SHP77 (cell line): Measurements from ENCODE around the gene ATAD3B.
A peak's percentile ranks its signal among the peaks of the same experiment; 100 is the strongest.
"Not testable (repeated sequence)": the region's sequence is repeated elsewhere in the genome, so short reads cannot be mapped to it uniquely, and the experiment has no call there.

ENCODE experiments used
- DNase-seq, 2 experiments: peaks; one replicate each; lab custom pipeline; 2025; lab: John Stamatoyannopoulos, UW

Gene ATAD3B

GRCh38 chr1:1471389-1472052 lies at the start of gene ATAD3B:
Gene ATAD3B (plus strand): TSS chr1:1471765. CDS start chr1:1471885, 120 bp downstream.
- peak; percentile 93 to 96 for DNase-seq

DNA sequence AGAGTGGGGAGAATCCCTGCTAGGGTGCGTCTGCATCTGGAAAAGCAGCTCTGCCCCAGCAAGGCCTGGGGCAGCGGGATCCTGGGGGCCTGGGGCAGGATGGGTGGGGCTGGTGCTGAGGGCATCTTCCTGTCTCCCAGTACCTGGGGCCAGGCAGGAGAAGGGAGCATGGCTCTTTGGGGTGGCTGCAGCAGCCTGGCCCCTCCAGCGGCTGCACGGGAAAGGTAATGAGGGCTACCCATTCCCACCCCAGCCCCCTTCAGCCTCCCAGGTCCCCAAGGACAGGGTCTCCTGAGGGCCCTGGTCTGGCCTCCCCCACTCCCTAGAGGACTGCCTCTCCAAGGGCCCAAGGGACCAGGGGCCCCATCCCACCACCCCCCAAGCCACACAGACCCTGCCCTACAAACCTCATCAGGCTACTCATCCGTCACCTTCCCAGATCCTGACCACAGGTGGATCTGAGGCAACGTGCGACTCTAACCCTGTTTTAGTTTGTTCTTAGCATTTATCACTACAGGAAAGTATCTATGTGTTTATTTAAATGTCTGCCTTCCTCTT lies 49.6 kb upstream of the ATAD3B start:
- no peak for DNase-seq

GRCh38 chr1:1422465-1423244 lies 48.9 kb upstream of the ATAD3B start:
- DNase-seq: no peak

DNA sequence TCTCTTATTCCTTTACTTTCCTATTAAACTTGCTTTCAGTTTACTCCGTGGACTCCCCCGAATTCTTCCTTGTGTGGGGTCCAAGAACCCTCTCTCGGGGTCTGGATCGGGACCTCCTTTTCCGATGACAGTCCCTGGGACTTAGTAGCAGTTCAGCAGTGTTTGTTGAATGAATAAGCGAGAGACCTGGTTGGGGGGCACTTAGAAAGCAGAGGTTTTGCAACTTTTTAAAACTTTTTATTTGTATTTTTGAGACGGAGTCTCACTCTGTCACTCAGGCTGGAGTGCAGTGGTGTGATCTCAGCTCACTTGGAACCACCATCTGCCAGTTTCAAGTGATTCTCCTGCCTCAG lies 48.3 kb upstream of the ATAD3B start:
- DNase-seq: no peak

DNA sequence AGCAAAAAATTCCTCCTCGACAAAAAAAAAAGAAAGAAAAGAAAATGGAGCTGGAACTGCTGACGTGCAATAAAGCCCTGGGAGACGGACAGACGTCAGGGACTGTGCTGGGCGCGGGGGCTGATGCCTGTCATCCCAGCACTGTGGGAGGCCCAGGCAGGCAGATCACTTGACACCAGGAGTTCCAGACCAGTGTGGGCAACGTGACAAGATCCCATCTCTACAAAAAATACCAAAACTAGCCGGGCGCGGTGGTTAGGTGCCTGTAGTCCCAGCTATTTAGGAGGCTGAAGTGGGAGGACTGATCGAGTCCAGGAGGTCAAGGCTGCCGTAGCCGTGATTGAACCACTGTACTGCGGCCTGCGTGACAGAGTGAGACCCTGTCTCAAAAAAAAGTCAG lies 46.9 kb upstream of the ATAD3B start:
- DNase-seq: no peak

DNA sequence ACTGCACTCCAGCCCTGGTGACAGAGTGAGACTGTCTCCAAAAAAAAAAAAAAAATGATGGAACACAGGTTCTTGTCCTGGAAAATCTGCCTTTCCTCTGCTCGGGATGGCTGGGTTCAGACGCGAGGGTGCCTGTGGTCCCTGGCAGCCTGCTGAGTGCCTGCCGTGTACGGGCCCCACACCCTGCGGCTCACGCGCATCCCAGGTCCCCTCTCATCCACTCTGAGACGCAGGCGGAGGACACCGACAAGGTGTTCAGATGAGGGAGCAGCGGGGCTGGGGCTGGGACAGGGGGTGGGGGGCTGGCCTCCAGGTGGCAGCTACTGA lies 46.2 kb upstream of the ATAD3B start:
- DNase-seq: no peak

- no peak for DNase-seq
These were observed 45.6 kb upstream of the ATAD3B start for GRCh38 chr1:1425753-1426495.

DNA sequence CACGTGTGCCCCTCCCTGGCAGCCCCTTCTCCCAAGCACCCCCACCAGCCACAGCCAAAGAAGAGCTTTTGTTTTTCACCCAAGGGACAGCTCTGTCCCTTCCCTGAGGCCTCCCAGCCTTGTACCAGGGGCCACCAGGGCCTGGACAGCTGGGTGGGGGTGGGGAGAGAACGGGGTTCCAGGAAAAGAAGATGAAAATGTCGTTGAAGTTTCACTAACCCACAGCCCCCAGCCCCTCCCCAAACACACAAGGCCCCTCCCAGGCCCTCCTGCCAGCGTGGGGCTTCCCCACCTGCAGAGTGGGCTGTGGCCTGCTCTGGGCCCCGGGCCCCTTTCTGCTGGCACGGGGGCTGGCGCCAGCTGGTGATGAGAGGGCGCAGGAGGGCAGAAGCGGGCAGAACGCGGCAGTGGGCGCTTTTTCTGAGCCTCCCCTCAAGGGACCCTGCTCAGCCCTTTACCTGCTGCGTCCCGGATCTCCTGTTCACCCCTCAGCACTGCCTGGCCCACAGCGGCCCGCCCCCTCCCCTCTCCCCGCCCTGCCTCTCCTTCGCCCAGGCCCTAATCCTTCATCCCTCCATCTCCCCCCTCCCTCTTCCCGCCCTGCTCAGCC lies 45.0 kb upstream of the ATAD3B start:
- DNase-seq: no peak

DNA sequence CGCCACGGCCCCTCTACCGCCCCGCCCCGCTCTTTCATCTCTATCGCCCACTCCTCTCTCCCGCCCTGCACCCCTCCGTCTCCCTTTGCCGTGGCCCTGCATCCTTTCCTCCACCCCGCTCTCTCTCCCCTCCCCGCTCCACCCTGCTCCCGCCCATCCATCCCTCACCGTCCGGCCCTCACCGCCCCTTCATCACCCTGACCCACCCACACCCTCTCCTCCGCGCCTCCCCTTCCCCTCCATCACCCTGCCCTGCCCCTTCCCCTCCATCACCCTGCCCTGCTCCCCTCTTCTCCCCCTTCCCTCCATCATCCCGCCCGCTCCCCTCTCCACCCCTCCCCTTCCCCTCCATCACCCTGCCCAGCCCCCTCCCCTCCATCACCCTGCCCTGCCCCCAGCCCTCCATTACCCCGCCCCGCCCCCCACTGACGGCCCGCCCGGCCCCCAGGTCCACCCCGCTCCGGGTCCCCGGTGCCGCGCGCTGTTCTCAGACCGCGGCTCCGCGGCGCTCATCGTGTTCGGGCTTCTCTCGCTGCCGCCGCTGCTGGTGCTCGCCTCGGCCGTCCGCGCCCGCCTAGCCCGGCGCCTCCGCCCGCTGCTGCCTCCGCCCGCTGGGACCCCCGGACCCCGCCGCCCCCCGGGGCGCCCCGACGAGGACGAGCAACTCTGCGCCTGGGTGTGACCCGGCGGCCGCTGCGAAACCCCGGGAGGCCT lies 44.3 kb upstream of the ATAD3B start:
- DNase-seq: no peak

DNA sequence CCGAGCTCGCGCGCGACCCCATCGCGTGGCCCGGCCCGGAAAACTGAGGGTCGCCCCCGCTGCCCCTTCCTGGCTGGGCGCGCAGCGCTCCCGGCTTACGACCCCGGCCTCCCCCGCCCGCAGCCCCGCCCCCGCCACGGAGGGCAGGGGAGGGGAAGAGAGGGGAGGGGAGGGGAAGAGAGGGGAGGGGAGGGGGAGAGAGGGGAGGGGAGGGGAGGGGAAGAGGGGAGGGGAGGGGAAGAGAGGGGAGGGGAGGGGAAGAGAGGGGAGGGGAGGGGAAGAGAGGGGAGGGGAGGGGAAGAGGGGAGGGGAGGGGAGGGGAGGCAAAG lies 43.8 kb upstream of the ATAD3B start:
- no peak for DNase-seq

GRCh38 chr1:1428174-1428573 lies 43.4 kb upstream of the ATAD3B start:
- DNase-seq: no peak

GRCh38 chr1:1428967-1429366 lies 42.6 kb upstream of the ATAD3B start:
- not testable (repeated sequence) for DNase-seq

DNA sequence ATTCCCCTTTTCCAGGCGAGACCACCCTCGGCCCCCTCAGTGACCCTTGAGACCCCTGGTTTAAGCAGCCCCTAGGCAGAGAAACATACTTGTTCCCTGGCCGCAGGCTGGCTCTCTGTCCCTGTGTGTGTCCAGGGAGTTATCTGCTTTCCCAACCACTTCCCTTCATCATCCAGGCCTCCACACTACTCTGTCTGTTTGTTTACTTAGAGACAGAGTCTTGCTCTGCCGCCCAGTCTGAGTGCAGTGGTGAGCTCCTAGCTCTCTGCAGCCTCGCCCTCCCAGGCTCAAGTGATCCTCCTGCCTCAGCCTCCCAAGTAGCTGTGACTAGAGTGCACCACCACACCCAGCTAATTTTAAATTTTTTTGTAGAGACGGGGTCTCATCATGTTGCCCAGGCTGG lies 41.9 kb upstream of the ATAD3B start:
- DNase-seq: peak; percentile 49 to 54

DNA sequence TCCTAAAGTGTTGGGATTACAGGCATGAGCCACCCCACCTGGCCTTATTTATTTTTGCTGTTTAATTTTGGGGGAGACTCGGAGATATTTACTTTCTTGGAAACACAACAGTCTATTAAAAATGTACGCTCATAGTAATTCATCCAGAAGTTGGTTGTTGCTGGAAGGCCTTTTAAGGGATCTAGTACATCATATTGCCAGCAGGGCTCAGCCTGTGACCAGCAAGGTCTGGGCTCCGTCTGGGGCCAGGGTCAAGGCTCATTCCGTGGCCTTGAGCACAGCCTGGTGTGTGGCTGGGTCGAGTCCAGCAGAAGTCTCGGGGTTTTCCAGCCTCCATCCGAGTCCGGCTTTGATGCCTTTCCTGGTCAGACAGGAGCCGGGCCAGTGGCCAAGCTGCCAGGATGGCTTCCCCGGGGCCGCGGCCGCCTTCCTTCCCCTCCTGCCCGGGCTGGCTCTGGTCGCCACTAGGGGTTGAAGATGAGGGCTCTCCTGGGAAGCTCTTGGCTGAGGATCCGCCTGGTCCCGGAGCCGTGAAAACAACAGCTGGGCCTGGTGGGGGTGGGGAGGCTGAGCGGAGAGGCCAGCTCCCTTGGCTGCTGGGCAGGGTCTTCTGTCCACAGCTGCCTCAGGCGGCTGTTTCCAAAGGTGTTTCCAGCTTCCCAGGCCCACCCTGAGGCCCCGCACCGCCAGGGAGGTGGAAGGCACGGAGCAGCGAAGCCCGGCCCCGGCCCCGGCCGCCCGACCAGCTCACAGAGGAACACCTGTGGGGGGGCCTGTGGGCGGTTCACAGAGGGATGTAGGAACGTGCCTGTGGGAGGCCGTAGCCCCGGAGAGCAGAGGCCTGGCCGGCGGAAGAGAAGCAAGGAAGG lies 41.2 kb upstream of the ATAD3B start:
- peak; percentile 41 to 75 for DNase-seq

- DNase-seq: peak in 1 of 2 experiments; percentile 53
These were observed 40.3 kb upstream of the ATAD3B start for GRCh38 chr1:1430992-1431844.

DNA sequence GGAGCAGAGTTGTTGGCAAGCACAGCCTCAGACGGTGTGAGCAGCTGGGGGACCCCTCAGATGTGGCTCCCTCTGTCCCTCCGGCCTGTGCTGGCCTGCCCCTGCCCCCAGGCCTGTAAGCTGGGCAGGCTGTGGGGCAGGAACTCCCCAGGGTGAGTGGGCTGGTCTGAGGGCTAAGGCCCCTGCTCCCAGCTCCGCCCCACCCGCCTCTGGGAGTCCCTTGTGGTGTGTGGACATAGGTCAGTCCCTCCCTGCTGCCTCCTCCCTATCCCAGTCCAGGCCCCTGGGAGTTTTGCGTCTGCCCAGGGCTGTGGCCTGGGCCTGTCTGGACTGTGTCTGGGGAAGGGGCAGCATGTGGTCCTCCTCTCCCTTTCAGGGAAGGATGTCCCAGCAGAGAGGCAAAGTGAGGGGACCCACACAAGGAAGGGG lies 39.7 kb upstream of the ATAD3B start:
- peak; percentile 34 to 70 for DNase-seq

DNA sequence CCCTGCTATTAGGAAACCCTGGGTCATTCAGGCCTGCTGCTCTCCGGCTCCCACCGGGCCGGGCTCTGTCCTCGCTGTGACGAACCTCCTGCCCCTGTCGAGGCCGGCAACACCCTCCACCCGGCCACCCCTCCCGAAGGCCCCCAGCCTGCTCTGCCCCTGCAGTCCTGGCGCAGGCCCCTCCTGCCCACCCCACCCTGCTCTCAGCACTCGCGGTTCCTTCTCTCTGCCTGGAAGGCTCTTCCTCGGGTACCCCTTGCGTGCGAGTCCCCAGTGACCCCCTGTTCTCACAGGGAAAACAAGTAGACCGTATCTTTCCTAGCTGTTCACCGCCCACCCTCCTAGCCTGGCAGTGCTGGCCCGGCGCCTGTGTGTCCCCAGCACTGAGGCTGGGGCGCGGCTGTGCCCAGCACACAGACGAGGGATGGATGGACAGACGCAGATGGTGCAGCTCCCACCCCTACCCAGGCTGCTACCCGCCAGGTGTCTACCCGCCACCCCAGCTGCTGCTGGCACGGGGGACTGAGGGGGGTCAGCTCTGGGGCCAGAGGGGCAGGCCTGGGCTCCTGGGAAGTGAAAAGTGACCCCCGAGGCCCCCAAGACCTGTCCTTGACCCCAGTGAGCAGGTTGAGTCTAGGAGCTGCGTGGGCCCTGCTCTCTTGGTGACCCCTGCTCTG lies 39.2 kb upstream of the ATAD3B start:
- peak in 1 of 2 experiments; percentile 54 for DNase-seq

GRCh38 chr1:1432951-1433803 lies 38.4 kb upstream of the ATAD3B start:
- peak; percentile 74 to 88 for DNase-seq
